HG03045 (cell line): ENCODE data around the gene RNASEH2B.
A peak's percentile ranks its signal among the peaks of the same experiment; 100 is the strongest.

Experiments used
- ATAC-seq: cut with Tn5 transposase; IDR thresholded peaks from one replicate; pipeline ENCODE4 v1.9.1; 2021; ENCODE audit warnings: mild to moderate bottlenecking, moderate library complexity; ENCODE audit not compliant: unreplicated experiment

Gene RNASEH2B

GRCh38 chr13:50991579-50992521 lies 82.3 kb downstream of the RNASEH2B start:
- peak; percentile 84 for ATAC-seq

GRCh38 chr13:50993371-50993770 lies 83.8 kb downstream of the RNASEH2B start:
- no peak for ATAC-seq

DNA sequence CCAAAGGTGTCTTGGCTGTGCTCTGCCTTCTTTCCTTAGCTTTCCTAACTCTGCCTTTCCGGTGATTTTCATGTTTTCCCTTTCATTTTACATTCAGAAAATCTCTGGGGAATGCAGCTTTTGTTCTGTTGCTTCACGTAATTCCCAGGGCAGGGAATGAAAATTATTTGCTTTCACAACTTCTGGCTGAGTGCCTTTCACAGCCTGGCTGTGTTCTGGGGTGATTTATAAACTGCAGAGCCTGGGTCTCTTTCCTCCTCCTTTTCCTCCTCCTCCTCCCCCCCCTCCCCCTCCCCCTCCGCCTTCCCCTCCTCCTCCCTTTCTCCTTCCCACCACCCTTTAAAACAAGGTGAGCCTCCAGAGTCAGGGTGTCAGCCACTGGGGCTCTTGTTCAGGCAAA lies 84.3 kb downstream of the RNASEH2B start:
- ATAC-seq: no peak

DNA sequence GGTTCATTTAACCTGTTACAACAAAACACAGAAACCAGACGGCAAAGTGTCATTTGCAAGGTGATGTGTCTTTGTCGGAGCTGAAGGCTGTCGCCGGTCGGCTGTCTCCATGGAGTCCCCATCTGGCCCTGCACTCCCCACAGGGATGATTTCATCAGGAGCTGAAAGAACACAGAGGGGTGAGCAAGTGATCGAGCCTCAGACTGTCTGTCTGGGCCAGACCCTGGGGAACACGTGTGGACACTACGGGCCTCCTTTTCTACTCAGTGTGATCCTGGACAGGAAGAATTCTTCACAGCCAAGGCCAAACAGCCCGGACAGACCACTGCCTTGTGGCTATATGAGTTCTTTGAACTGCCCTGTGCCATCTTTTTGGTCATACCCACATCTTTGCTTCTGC lies 85.1 kb downstream of the RNASEH2B start:
- no peak for ATAC-seq

DNA sequence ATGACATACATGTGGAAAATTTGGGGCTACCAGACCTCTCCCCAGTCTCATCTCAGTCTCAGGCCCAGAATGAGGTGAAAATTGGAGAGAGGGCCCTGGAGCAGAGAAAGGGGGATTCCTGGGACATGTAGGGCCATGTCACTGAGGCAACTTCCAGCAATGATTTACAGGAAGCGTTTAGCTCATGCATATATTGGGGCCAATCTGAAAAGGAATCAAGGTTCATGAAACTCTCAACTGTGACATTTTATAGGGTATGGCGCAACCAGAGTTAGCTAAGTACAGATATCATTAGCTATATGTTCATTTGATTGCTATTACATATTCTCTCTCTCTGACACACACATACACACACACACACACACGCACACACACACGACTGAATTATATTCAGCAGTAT lies 86.3 kb downstream of the RNASEH2B start:
- no peak for ATAC-seq

DNA sequence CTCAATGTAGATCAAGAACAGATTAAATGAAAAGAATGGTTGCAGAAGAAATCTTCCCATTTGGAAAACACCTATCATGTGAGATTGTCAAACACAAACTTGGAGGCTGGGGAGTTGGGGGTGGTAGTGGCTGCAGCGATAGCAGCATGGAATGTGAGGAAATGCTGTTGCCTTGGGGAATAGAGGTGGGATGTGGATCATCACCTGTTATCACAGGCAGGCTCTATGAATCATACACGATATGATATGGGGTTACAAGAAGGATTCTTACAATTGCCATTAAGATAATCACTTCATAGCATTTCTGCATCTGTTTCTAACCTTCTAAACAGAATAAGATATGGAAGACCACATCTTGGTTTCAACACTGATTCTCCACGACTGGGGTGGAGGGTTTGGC lies 88.7 kb downstream of the RNASEH2B start:
- no peak for ATAC-seq

DNA sequence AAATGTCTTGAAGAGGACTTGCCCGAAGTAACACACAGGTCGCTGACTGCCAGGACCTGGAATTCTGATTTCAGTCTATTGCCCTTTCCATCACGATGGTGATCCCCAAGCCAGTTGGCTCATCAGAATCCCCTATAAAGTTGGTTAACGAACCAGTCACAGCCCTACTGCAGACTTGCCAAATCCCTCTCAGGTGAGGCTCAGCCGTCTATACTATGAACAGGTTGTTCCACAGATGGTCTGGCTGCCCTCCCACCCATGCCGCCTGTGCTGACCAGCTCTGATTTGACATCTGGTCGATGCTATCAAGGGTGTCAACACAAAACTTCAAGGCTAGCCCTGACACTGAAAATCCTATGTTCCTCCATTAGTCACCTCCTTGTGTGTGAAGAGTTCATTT lies 90.0 kb downstream of the RNASEH2B start:
- no peak for ATAC-seq

- no peak for ATAC-seq
These were observed 90.5 kb downstream of the RNASEH2B start for GRCh38 chr13:51000061-51000460.

GRCh38 chr13:51000571-51001260 lies 91.1 kb downstream of the RNASEH2B start:
- ATAC-seq: no peak

DNA sequence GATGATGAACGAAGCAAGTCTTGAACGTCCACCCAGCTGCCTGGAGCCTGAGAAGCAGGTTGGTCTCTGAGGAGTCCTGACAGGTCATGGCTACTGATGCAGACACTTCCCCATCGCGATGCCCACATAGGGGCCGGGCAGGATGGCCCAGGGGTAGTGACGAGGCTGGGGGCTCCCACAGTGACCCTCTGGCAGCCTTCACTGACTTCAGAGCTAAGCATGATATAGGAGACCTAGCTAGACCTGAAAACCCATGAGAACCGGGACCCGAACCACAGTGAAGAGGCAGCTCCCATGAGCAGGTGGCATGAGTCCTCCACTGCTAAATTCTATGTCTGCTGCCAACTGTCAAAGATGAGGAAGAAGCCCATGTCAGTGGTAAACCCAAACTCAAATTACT lies 91.7 kb downstream of the RNASEH2B start:
- ATAC-seq: no peak

- no peak for ATAC-seq
These were observed 93.1 kb downstream of the RNASEH2B start for GRCh38 chr13:51002736-51003135.

GRCh38 chr13:51003642-51004041 lies 94.1 kb downstream of the RNASEH2B start:
- no peak for ATAC-seq

- no peak for ATAC-seq
These were observed 94.7 kb downstream of the RNASEH2B start for GRCh38 chr13:51004111-51004865.

GRCh38 chr13:51004918-51005460 lies 95.4 kb downstream of the RNASEH2B start:
- ATAC-seq: no peak

GRCh38 chr13:51005566-51005965 lies 96.0 kb downstream of the RNASEH2B start:
- ATAC-seq: no peak
